Measurements from ENCODE around the gene PEX14.

PEX14 gene

DNA sequence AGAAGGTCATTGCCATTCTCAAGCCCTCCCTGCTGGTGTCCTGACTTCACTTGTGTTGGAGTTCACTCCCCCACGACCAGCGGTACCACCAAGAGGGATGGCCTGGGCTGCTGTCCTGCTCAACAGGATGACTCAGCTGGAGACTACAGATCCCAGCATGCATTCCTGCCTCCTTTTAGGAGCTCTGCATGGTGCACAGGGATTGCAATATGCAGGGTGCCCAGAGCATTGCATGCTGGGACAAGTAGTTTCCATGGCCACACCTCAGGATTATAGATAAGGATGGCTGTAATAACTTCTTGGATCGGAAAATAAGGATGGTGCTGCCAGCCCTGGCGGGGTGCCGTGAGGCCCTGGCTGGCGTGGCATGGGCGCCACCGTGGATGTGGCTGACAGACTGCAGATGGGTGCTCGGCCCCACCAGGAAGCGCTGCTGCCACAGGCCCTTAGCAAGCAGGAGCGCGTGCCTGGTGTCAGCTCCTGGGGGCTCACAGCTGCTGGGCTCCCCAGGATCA, 171.7 kb downstream of the PEX14 start:
- H2AFZ ChIP-seq, result no peak overlapping the region
- no peak overlapping the region for H3K4me3 ChIP-seq (ENCODE audit: low read depth, low read length)
- no peaks in the 10 kb centered on the region for H3K79me2 ChIP-seq
- H3K36me3 ChIP-seq (ENCODE audit: control insufficient read depth, insufficient read depth, low read length), result no peaks in the 10 kb centered on the region
- no peaks in the 10 kb centered on the region for H3K4me1 ChIP-seq
- no peak overlapping the region for H3K9ac ChIP-seq
- H3K4me2 ChIP-seq (ENCODE audit: low read length), result no peak overlapping the region
- no peaks in the 10 kb centered on the region for H3K9me3 ChIP-seq (ENCODE audit: control insufficient read depth, low read length)
- TF ChIP-seq, protein P1, sequence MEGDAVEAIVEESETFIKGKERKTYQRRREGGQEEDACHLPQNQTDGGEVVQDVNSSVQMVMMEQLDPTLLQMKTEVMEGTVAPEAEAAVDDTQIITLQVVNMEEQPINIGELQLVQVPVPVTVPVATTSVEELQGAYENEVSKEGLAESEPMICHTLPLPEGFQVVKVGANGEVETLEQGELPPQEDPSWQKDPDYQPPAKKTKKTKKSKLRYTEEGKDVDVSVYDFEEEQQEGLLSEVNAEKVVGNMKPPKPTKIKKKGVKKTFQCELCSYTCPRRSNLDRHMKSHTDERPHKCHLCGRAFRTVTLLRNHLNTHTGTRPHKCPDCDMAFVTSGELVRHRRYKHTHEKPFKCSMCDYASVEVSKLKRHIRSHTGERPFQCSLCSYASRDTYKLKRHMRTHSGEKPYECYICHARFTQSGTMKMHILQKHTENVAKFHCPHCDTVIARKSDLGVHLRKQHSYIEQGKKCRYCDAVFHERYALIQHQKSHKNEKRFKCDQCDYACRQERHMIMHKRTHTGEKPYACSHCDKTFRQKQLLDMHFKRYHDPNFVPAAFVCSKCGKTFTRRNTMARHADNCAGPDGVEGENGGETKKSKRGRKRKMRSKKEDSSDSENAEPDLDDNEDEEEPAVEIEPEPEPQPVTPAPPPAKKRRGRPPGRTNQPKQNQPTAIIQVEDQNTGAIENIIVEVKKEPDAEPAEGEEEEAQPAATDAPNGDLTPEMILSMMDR (IDR thresholded peaks at IDR 0.05), result no peak
- no peak overlapping the region for H3K27ac ChIP-seq
- no peaks in the 10 kb centered on the region for H3K27me3 ChIP-seq (ENCODE audit: control insufficient read depth, insufficient read depth, low read length)

DNA sequence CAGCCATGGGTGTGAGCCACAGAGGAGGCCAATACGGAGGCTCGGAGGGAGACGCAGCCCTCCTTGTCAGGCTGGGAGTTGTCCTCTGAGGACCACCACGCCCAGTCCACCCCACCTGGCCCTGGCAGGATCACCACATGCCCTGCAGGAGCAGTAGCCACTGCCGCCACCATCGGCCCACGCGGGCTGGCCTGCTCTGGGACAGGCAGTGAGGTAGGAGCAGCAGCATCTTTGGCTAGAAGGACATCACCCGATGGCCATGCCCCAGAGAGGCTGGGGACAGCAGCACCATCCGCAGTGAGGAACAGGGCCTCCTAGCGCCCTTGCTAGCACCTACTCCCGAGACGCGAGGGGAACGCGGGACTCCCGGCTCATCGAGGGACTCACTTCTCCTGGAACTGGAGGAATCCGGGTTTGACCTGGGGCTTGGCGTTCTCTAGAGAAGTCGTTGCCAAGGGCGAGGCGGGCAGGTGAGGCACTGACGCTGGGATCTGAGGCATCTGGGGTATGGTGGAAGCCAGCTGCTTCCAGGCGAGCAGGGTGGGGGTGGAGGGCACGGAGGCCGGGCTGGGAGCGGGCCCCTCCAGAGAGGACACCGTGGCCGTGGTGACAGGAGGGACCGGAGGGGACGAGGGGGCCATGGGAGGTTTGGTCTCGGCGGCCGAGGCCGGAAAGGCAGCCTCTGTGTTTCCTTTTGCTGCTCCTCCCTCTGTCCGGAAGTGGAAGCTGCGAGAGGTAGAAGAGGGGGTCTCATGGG, 172.8 kb downstream of the PEX14 start:
- H3K4me2 ChIP-seq (ENCODE audit: low read length), result no peak overlapping the region
- TF ChIP-seq, protein P1 (IDR thresholded peaks at IDR 0.05), result no peak
- H3K4me1 ChIP-seq, result no peaks in the 10 kb centered on the region
- H3K27me3 ChIP-seq (ENCODE audit: control insufficient read depth, insufficient read depth, low read length), result no peaks in the 10 kb centered on the region
- H3K4me3 ChIP-seq (ENCODE audit: low read depth, low read length), result no peak overlapping the region
- no peak overlapping the region for H3K9ac ChIP-seq
- H3K27ac ChIP-seq, result no peak overlapping the region
- no peaks in the 10 kb centered on the region for H3K9me3 ChIP-seq (ENCODE audit: control insufficient read depth, low read length)
- no peaks in the 10 kb centered on the region for H3K36me3 ChIP-seq (ENCODE audit: control insufficient read depth, insufficient read depth, low read length)
- H3K79me2 ChIP-seq, result no peaks in the 10 kb centered on the region
- no peak overlapping the region for H2AFZ ChIP-seq

DNA sequence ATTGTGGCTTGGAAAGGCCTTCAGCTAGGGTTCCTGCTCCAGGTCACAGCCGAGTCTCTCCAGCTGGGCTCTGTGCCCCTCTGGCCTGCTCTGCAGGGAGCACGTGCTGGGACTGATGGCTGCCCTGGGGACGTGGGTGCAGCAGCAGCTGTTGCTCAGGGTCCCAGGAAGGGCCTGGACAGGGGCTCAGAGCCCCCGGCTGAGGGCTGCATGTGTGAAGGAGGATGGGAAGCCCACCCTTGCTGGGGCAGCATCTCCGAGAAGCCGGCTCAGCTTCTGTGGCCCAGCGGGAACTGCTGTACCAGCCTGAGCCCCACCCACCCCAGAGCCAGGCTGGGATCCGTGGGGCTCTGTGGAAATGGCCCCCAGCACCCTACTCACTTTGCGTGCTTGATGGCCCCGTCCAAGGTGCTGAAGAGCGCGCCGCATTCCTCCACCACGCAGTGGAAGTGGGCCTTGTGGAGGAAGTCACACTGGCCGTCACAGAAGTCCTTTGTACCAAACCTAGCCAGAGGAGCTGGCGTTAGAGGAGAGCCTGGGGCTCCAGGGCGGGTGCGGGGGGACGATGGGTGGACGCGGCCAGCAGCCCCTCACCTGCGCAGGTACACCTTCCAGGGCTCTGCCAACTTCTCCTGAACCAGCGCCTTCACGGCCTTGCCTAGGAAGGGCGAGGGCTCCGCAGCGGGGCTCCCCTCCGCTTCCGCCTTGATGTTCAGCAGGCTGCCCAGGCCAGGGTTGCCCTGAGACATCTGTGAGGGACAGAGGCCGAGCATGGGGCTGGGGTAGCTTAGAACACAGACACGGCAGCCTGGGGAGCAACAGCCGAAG, 174.2 kb downstream of the PEX14 start:
- Histone ChIP-seq H3K27ac (no peak overlapping the region), H3K4me1 (no peaks in the 10 kb centered on the region), H3K36me3 (ENCODE audit: control insufficient read depth, insufficient read depth, low read length) (no peaks in the 10 kb centered on the region), H3K4me3 (ENCODE audit: low read depth, low read length) (no peak overlapping the region), H3K9ac (no peak overlapping the region), H2AFZ (no peak overlapping the region), H3K4me2 (ENCODE audit: low read length) (no peak overlapping the region), H3K27me3 (ENCODE audit: control insufficient read depth, insufficient read depth, low read length) (no peaks in the 10 kb centered on the region), H3K9me3 (ENCODE audit: control insufficient read depth, low read length) (no peaks in the 10 kb centered on the region), H3K79me2 (no peaks in the 10 kb centered on the region)
- TF ChIP-seq, protein P1 (IDR thresholded peaks at IDR 0.05), result no peak

DNA sequence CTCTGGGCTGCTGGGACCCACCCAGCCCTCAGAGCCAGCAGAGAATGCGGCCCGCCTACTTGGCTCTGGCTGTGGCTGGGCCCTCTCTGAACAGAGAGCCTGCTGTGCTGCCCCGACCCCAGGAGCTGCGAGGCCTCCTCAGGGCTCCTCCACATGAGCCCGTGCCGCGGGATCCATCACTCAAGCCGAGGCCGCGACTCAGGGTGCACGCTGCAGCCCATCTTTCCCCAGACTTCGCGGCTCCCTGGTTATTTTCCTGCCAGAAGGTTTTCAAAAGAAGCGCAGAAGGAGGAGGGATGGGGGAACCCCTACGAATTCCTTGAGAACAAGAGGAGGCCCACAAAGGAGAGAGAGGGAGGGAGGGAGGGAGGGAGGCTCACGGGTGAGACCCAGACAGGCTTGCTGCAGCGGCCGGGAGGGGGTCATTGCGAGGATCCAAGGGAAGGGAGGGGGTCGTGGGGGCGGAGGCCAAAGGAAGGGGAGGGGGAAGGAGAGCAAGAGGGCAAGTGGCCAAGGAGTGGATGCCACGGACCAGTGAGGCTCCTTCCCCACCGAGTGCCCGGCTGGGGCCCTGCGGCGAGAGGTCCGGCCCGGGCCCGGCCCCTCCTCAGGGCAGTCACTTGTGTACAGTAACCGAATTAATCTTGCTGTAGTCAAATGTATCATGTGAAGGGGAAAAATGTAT, 174.9 kb downstream of the PEX14 start:
- Histone ChIP-seq H3K79me2 (no peaks in the 10 kb centered on the region), H2AFZ (no peak overlapping the region), H3K36me3 (ENCODE audit: control insufficient read depth, insufficient read depth, low read length) (no peaks in the 10 kb centered on the region), H3K4me2 (ENCODE audit: low read length) (no peak overlapping the region), H3K9me3 (ENCODE audit: control insufficient read depth, low read length) (no peaks in the 10 kb centered on the region), H3K9ac (no peak overlapping the region), H3K4me1 (no peaks in the 10 kb centered on the region), H3K27me3 (ENCODE audit: control insufficient read depth, insufficient read depth, low read length) (no peaks in the 10 kb centered on the region), H3K4me3 (ENCODE audit: low read depth, low read length) (no peak overlapping the region), H3K27ac (no peak overlapping the region)
- TF ChIP-seq, protein P1 (IDR thresholded peaks at IDR 0.05), result no peak
